ENCODE measurements around the gene LEAP2.

Gene LEAP2

GRCh38 chr5:132859889-132860437, 13.5 kb upstream of the LEAP2 start:
- no peak overlapping the region for H3K4me3 Mint-ChIP-seq
- no peak overlapping the region for H3K27ac Mint-ChIP-seq

GRCh38 chr5:132860742-132861141, 12.7 kb upstream of the LEAP2 start:
- Mint-ChIP-seq H3K36me3 (ENCODE audit: low read depth) (no peaks in the 10 kb centered on the region), H3K27ac (peak overlapping the region in 1 of 3 experiments; percentile 13), H3K4me3 (no peak overlapping the region), H3K9me3 (no peaks in the 10 kb centered on the region), H3K27me3 (ENCODE audit: low read depth) (peaks cover 9% of the 10 kb centered on the region), H3K4me1 (peaks cover 6% of the 10 kb centered on the region)
- TF ChIP-seq, protein P1, sequence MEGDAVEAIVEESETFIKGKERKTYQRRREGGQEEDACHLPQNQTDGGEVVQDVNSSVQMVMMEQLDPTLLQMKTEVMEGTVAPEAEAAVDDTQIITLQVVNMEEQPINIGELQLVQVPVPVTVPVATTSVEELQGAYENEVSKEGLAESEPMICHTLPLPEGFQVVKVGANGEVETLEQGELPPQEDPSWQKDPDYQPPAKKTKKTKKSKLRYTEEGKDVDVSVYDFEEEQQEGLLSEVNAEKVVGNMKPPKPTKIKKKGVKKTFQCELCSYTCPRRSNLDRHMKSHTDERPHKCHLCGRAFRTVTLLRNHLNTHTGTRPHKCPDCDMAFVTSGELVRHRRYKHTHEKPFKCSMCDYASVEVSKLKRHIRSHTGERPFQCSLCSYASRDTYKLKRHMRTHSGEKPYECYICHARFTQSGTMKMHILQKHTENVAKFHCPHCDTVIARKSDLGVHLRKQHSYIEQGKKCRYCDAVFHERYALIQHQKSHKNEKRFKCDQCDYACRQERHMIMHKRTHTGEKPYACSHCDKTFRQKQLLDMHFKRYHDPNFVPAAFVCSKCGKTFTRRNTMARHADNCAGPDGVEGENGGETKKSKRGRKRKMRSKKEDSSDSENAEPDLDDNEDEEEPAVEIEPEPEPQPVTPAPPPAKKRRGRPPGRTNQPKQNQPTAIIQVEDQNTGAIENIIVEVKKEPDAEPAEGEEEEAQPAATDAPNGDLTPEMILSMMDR (IDR thresholded peaks at IDR 0.05; ENCODE audit: unreplicated experiment in 3 of 3), result no peak

More at GRCh38 chr5:132859889-132860437, 13.5 kb upstream of the LEAP2 start:
- Mint-ChIP-seq H3K4me1 (no peaks in the 10 kb centered on the region), H3K36me3 (ENCODE audit: low read depth) (no peaks in the 10 kb centered on the region), H3K9me3 (no peaks in the 10 kb centered on the region), H3K27me3 (ENCODE audit: low read depth) (peaks cover 15% of the 10 kb centered on the region)
- TF ChIP-seq, protein P1 (IDR thresholded peaks at IDR 0.05; ENCODE audit: unreplicated experiment in 3 of 3), result no peak

GRCh38 chr5:132865668-132866341, 7.7 kb upstream of the LEAP2 start:
- peak overlapping the region; percentile 96 to 99 (median 98) for H3K27ac Mint-ChIP-seq
- TF ChIP-seq, protein P1 (IDR thresholded peaks at IDR 0.05; ENCODE audit: unreplicated experiment in 3 of 3), result no peak
- H3K9me3 Mint-ChIP-seq, result no peaks in the 10 kb centered on the region
- H3K4me1 Mint-ChIP-seq, result peaks cover 32% of the 10 kb centered on the region
- peak overlapping the region; percentile 97 to 100 (median 98) for H3K4me3 Mint-ChIP-seq
- H3K36me3 Mint-ChIP-seq (ENCODE audit: low read depth), result peaks cover 23% of the 10 kb centered on the region
- peaks cover 3% of the 10 kb centered on the region for H3K27me3 Mint-ChIP-seq (ENCODE audit: low read depth)

DNA sequence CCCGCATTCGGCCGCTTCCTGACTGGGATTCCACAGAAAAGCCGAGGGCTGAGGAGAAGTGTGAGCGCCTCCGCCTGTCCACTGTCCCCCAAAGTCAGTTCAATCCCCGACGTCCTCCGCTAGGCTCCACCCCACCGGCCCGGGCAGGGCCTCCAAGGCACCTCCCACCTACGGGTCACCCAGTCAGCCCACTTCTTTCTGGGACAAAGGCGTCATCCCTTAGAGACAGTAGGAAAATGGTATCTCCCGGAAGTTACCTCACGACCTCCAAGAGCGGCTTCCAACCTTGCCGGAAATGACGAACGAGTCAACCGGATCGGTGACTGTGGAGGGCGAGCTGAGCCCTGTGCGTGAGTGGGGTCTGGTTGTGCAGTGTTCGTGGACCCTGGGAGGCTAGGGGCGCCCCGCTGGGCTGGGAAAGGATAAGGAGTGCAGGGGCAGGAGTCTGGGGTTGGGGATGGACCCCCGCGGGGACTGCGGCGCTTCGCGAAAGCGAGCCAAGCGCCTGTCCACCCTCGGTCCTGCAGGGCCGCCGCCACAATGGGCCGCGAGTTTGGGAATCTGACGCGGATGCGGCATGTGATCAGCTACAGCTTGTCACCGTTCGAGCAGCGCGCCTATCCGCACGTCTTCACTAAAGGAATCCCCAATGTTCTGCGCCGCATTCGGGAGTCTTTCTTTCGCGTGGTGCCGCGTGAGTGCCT, 7.0 kb upstream of the LEAP2 start, which contains the start of the genes GDF9 and UQCRQ:
TSS of gene GDF9 (minus strand) at position 128 of the 704 bp plus-strand sequence. CDS start 1,936 bp downstream, outside the sequence.
TSS of gene UQCRQ (plus strand) at position 301 of the 704 bp plus-strand sequence. CDS start at position 541, 240 bp downstream.
- TF ChIP-seq, protein P1 (IDR thresholded peaks at IDR 0.05; ENCODE audit: unreplicated experiment in 3 of 3), result peak in 1 of 3 experiments; percentile 28
- Mint-ChIP-seq H3K4me1 (peaks cover 37% of the 10 kb centered on the region), H3K27me3 (ENCODE audit: low read depth) (peaks cover 3% of the 10 kb centered on the region), H3K27ac (peak within 1 kb of the TSS; percentile 96 to 99 (median 98)), H3K9me3 (no peaks in the 10 kb centered on the region), H3K4me3 (peak within 1 kb of the TSS; percentile 97 to 100 (median 98)), H3K36me3 (ENCODE audit: low read depth) (peaks cover 27% of the 10 kb centered on the region)

DNA sequence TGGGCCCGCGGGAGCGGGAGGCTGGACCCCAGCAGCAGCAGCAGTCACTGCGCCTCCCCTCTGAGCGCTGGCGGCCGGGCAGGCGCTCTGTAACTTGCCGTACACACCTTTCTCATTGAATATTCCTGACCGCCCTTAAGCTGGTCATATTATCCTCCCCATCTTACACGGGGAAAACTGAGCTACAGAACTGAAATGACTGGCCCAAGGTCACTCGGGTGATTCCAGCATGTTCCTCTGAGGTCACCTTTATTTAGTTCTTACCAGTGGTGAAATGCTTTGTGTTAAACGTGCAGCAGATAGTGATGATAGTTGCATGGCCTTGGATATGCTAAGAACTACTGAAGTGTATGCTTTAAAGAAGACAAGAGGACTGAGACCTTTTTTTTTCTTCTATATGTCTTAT, 6.4 kb upstream of the LEAP2 start:
- no peaks in the 10 kb centered on the region for H3K9me3 Mint-ChIP-seq
- H3K36me3 Mint-ChIP-seq (ENCODE audit: low read depth), result peaks cover 27% of the 10 kb centered on the region
- peak overlapping the region; percentile 96 to 99 (median 98) for H3K27ac Mint-ChIP-seq
- H3K27me3 Mint-ChIP-seq (ENCODE audit: low read depth), result peaks cover 3% of the 10 kb centered on the region
- TF ChIP-seq, protein P1 (IDR thresholded peaks at IDR 0.05; ENCODE audit: unreplicated experiment in 3 of 3), result no peak
- peaks cover 37% of the 10 kb centered on the region for H3K4me1 Mint-ChIP-seq
- H3K4me3 Mint-ChIP-seq, result peak overlapping the region; percentile 97 to 100 (median 98)

Data from nephron (organoid).